Urothelium cell line (cell line): Measurements from ENCODE around the gene PLXDC1.
"Not testable (repeated sequence)": the region's sequence is repeated elsewhere in the genome, so short reads cannot be mapped to it uniquely, and the experiment has no call there.

Experiments used
- DNase-seq: peaks from one replicate; pipeline ENCODE4 v3.0.0; 2011; ENCODE audit warnings: low spot score, mixed read lengths
- FAIRE-seq: peaks from 2 replicates; lab custom pipeline; 2011; peaks lifted over from hg19 to GRCh38; lab: Jason Lieb, UNC

PLXDC1 gene

GRCh38 chr17:39022924-39023323 lies 128.5 kb downstream of the PLXDC1 start:
- FAIRE-seq (no peak), DNase-seq (no peak)

GRCh38 chr17:39020037-39020436 lies 131.4 kb downstream of the PLXDC1 start:
- FAIRE-seq, DNase-seq: not testable (repeated sequence)

- DNase-seq, result no peak
- no peak for FAIRE-seq
Observed at GRCh38 chr17:39018267-39019134, 132.9 kb downstream of the PLXDC1 start.

GRCh38 chr17:39016193-39017153 lies 135.0 kb downstream of the PLXDC1 start:
- FAIRE-seq (no peak), DNase-seq (no peak)

GRCh38 chr17:39015546-39015935 lies 135.9 kb downstream of the PLXDC1 start:
- DNase-seq (no peak), FAIRE-seq (no peak)

GRCh38 chr17:39014795-39015545 lies 136.5 kb downstream of the PLXDC1 start:
- no peak for DNase-seq
- FAIRE-seq, result no peak

- FAIRE-seq (no peak), DNase-seq (peak; percentile 42)
Observed at GRCh38 chr17:39014044-39014794, 137.2 kb downstream of the PLXDC1 start.
